Keratinocyte (primary cell): ENCODE results near the gene PLS1. TPM values are rescaled to one million over a fixed set of nuclear protein-coding genes. Genes with fewer than 3 reads are reported as not detected.
"Not testable (repeated sequence)": the region's sequence is repeated elsewhere in the genome, so short reads cannot be mapped to it uniquely, and the experiment has no call there.

ENCODE experiments used
- DNase-seq: peaks from one replicate; pipeline ENCODE4 v3.0.0-alpha.2; 2011; ENCODE audit warnings: low read depth, missing footprints, low spot score
- FAIRE-seq: peaks from 2 replicates; lab custom pipeline; 2011; peaks lifted over from hg19 to GRCh38; lab: Jason Lieb, UNC
- H2AFZ ChIP-seq: 2 replicates; pipeline ENCODE4 v1.6.0; 2012; ENCODE audit warnings: low read length, control low read depth, inconsistent platforms; ENCODE audit not compliant: control insufficient read depth
- H3K27ac ChIP-seq: 2 replicates; pipeline ENCODE4 v1.5.1; 2011; ENCODE audit warnings: low read length; ENCODE audit not compliant: control insufficient read depth, insufficient read depth
- H3K27me3 ChIP-seq: 3 replicates; pipeline ENCODE4 v1.6.0; 2011; ENCODE audit warnings: low read length; ENCODE audit not compliant: control insufficient read depth, insufficient read depth; ENCODE audit errors: extremely low read depth
- H3K36me3 ChIP-seq, 2 experiments: 2 replicates in 1 of 2; 3 replicates in 1 of 2; pipeline ENCODE4 v1.5.1; 2011; ENCODE audit warnings: low read length in 2 of 2, mild to moderate bottlenecking in 1 of 2; ENCODE audit not compliant: control insufficient read depth in 2 of 2, insufficient read depth in 2 of 2; ENCODE audit errors: extremely low read depth in 1 of 2
- H3K4me1 ChIP-seq: 3 replicates; pipeline ENCODE4 v1.5.1; 2011; ENCODE audit warnings: low read length; ENCODE audit not compliant: control insufficient read depth, insufficient read depth; ENCODE audit errors: extremely low read depth
- H3K4me2 ChIP-seq: 3 replicates; pipeline ENCODE4 v1.6.0; 2011; ENCODE audit warnings: low read depth, low read length; ENCODE audit not compliant: control insufficient read depth, insufficient read depth; ENCODE audit errors: extremely low read depth
- H3K4me3 ChIP-seq, 3 experiments: fragments of 200-600 bp in 1 of 3; sonication (generic) in 1 of 3; 2 replicates in 2 of 3; 3 replicates in 1 of 3; pipeline ENCODE4 v1.5.1; 2011 to 2016; ENCODE audit warnings: low read length in 3 of 3, mild to moderate bottlenecking in 3 of 3, control low read depth in 2 of 3, inconsistent platforms in 1 of 3, low read depth in 1 of 3, mixed read lengths in 1 of 3, mixed run types in 1 of 3, moderate library complexity in 1 of 3; ENCODE audit not compliant: control insufficient read depth in 2 of 3, insufficient read depth in 2 of 3; ENCODE audit errors: extremely low read depth in 1 of 3
- H3K79me2 ChIP-seq: 2 replicates; pipeline ENCODE4 v1.6.0; 2012; ENCODE audit warnings: low read length; ENCODE audit not compliant: control insufficient read depth, insufficient read depth
- H3K9ac ChIP-seq: 3 replicates; pipeline ENCODE4 v1.6.0; 2011; ENCODE audit warnings: low read length; ENCODE audit not compliant: control insufficient read depth, insufficient read depth; ENCODE audit errors: extremely low read depth
- H3K9me1 ChIP-seq: 3 replicates; pipeline ENCODE4 v1.6.0; 2011; ENCODE audit warnings: low read length; ENCODE audit not compliant: control insufficient read depth, insufficient read depth; ENCODE audit errors: extremely low read depth
- H3K9me3 ChIP-seq: 2 replicates; pipeline ENCODE4 v1.5.1; 2012; ENCODE audit warnings: low read depth, low read length; ENCODE audit not compliant: control insufficient read depth
- H4K20me1 ChIP-seq: 3 replicates; pipeline ENCODE4 v1.6.0; 2011; ENCODE audit warnings: low read length; ENCODE audit not compliant: control insufficient read depth, insufficient read depth; ENCODE audit errors: extremely low read depth
- CTCF ChIP-seq, 3 experiments: IDR thresholded peaks in 1 of 3; conservative IDR thresholded peaks in 1 of 3; optimal IDR thresholded peaks in 1 of 3; 2 replicates in 2 of 3; 3 replicates in 1 of 3; pipeline versions ENCODE3 to v1.5.1; 2011; ENCODE audit warnings: low read length in 3 of 3, mild to moderate bottlenecking in 3 of 3, moderate library complexity in 2 of 3, control low read depth in 1 of 3, inconsistent platforms in 1 of 3; ENCODE audit not compliant: insufficient read depth in 2 of 3; ENCODE audit errors: extremely low read depth in 1 of 3
- EZH2 ChIP-seq: IDR thresholded peaks from one replicate; pipeline ENCODE4 v1.6.1; 2012; ENCODE audit warnings: inconsistent platforms, mild to moderate bottlenecking, low read length, moderate library complexity
- dilution Hi-C: fragments of 300-500 bp; cut with MboI; formaldehyde crosslinking; loops from one replicate; pipeline ENCODE4 v1.7.0; 2020; ENCODE audit warnings: low sequenced_read_pairs; ENCODE audit not compliant: extremely low pct_ligation_motif_present
- polyA plus RNA-seq, 5 experiments: library from polyadenylated mRNA; depleted of rRNA in 3 of 5; stranded (reverse) in 3 of 5; stranded (forward) in 1 of 5; unstranded in 1 of 5; fragments of >200 nt; gene quantifications; 1 replicate in 1 of 5; 2 replicates in 3 of 5; 3 replicates in 1 of 5; pipeline versions ENCODE4 v1.2.1 to v1.2.3, GENCODE V29; 2011 to 2012; ENCODE audit warnings: missing spikeins in 2 of 5, low read depth in 1 of 5, low replicate concordance in 1 of 5

The PLS1 gene
- polyA plus RNA-seq, 1 donor (not counting 4 experiments of a cell fraction or from before 2014, with no cell fraction given), result 13.9 TPM

- FAIRE-seq (no peak), DNase-seq (no peak)
- no peaks in the 10 kb centered on the region for H4K20me1 ChIP-seq
- H3K9ac ChIP-seq, result no peak overlapping the region
- H3K4me3 ChIP-seq, result no peak overlapping the region
- no peak overlapping the region for H2AFZ ChIP-seq
- H3K4me2 ChIP-seq, result no peak overlapping the region
- H3K27me3 ChIP-seq, result no peaks in the 10 kb centered on the region
- dilution Hi-C loops, result no loop called here
- H3K9me3 ChIP-seq, result no peaks in the 10 kb centered on the region
- TF ChIP-seq EZH2 (no peak), CTCF (optimal IDR thresholded peaks at IDR 0.05 in 1 of 3, IDR thresholded peaks at IDR 0.05 in 1 of 3, conservative IDR thresholded peaks at IDR 0.05 in 1 of 3; ENCODE audit: extremely low read depth in 1 of 3, insufficient read depth in 2 of 3, low read length in 3 of 3) (no peak)
- H3K9me1 ChIP-seq, result no peaks in the 10 kb centered on the region
- H3K27ac ChIP-seq, result no peak overlapping the region
- H3K79me2 ChIP-seq, result peaks cover 1% of the 10 kb centered on the region
- H3K36me3 ChIP-seq, result no peaks in the 10 kb centered on the region
- H3K4me1 ChIP-seq, result peaks cover 4% of the 10 kb centered on the region
Observed at GRCh38 chr3:142602619-142603385, 6.6 kb downstream of the PLS1 start.

DNA sequence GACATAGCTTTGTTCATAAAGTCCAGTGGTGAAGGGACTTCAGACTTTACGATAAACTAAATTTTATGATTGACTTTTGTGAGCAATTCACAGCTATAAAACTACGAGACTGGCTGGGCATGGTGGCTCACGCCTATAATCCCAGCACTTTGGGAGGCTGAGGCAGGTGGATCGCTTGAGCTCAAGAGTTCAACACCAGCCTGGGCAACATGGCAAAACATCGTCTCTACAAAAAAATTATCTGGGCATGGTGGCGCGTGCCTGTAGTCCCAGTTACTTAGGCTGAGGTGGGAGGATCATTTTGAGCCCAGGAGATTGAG, 7.2 kb downstream of the PLS1 start:
- H3K27ac ChIP-seq, H3K9ac ChIP-seq, dilution Hi-C loops, H4K20me1 ChIP-seq, H3K4me1 ChIP-seq, H3K9me3 ChIP-seq, H3K27me3 ChIP-seq, H3K4me3 ChIP-seq, H3K36me3 ChIP-seq, DNase-seq, H3K79me2 ChIP-seq, H2AFZ ChIP-seq, FAIRE-seq, H3K4me2 ChIP-seq, H3K9me1 ChIP-seq: not testable (repeated sequence)

DNA sequence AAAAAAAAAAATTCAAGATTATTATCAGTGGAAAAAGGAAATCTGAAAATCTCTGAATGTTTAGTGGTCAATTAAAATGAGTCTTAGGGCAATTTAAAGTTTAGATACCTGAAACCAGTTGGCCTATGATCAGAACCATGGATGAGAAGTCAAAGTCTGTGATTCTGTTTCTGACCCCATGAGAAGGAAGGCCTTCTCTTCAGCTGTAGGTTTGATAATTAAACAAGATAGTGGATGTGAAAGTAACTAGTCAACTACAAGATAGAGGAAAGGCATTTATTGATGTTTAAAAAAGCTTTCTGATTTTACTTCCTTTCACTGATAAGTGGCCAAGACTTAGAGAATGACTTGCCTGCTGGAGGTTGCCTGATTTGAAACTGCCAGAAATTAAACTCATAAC, 8.7 kb downstream of the PLS1 start:
- dilution Hi-C loops, result no loop called here
- H3K9me1 ChIP-seq, result no peaks in the 10 kb centered on the region
- no peak overlapping the region for H3K4me3 ChIP-seq
- H3K79me2 ChIP-seq, result no peaks in the 10 kb centered on the region
- no peaks in the 10 kb centered on the region for H3K36me3 ChIP-seq
- H3K4me2 ChIP-seq, result no peak overlapping the region
- no peak overlapping the region for H2AFZ ChIP-seq
- no peaks in the 10 kb centered on the region for H3K27me3 ChIP-seq
- H4K20me1 ChIP-seq, result no peaks in the 10 kb centered on the region
- H3K4me1 ChIP-seq, result no peaks in the 10 kb centered on the region
- H3K9me3 ChIP-seq, result no peaks in the 10 kb centered on the region
- TF ChIP-seq CTCF (optimal IDR thresholded peaks at IDR 0.05 in 1 of 3, IDR thresholded peaks at IDR 0.05 in 1 of 3, conservative IDR thresholded peaks at IDR 0.05 in 1 of 3; ENCODE audit: extremely low read depth in 1 of 3, insufficient read depth in 2 of 3, low read length in 3 of 3) (no peak), EZH2 (no peak)
- H3K9ac ChIP-seq, result no peak overlapping the region
- DNase-seq (no peak), FAIRE-seq (no peak)
- no peak overlapping the region for H3K27ac ChIP-seq
